ENCODE data around the gene BORCS6.

BORCS6 gene

GRCh38 chr17:8210761-8211458 lies 20.9 kb upstream of the BORCS6 start:
- no peak for DNase-seq (ENCODE audit: low read depth)

- peak; percentile 92 for DNase-seq (ENCODE audit: low read depth)
Measured at GRCh38 chr17:8209907-8210760, 20.2 kb upstream of the BORCS6 start, which contains the start of gene AURKB. Gene AURKB, minus strand, starts transcription at chr17:8210575. Its CDS starts 351 bp downstream, at chr17:8210224.

GRCh38 chr17:8206536-8206935 lies 16.6 kb upstream of the BORCS6 start:
- DNase-seq (ENCODE audit: low read depth) = no peak

DNA sequence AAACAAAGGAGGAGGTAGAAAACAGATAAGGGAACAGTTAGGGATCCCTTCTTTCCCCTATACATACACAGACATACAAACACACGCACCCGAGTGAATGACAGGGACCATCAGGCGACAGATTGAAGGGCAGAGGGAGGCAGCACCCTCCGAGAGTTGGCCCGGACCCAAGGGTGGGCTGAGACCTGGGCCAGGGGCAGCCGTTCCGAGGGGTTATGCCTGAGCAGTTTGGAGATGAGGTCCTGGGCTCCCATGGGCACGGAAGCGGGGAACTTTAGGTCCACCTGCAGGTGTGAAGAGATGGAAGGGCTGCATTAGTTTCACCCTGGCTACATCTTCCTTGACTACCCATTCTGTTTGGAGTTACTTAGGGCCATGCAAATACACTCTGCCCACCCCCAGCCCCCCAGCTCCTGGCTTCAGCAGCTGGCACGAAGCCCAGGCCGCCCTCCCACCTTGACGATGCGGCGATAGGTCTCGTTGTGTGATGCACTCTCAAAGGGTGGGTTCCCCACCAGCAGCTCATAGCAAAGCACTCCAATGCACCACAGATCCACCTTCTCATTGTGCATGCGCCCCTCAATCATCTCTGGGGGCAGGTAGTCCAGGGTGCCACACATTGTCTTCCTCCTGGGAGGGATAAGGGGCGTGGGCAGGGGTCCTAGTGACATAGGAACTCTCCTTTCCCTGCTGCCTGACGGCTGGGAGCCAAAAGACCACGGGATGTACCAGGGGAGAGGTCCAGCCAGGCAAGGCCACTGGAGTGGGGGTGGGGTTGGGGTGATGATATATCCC lies 15.0 kb upstream of the BORCS6 start:
- DNase-seq (ENCODE audit: low read depth) = no peak

DNA sequence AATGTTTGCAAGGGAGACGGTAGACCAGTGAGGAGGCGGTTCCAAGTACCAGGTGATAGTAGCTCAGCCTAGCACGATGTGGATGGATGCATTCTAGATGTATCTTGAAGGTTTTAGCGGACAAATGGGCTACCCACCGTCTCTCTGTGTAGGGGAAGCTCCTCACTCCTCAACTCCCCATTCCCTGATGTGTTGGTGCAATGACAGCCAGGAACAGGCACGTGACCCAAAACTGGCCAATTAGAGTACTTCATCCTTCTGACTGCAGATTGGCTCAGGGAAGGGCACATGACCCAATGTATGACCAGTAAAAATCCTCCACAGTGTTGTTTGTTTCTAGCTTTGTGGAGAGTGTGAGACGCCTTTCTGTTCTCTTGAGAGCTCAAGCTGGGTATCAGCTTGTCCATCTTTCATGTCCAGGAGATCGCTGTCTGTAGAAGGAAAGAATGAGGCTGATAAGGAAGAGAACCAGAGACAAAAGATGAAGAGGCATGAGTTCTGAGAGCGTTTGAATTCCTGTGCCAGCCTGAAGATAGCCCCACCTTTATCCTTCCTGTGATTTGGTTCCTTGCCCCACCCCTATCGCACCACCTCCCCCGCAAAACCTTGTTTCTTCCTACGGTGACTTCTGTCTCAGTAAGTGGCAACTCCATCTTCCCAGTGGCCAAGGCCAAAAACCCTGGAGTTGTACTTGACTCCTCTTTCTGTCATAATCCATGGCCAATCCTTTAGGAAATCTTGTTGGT lies 2.3 kb upstream of the BORCS6 start:
- no peak for DNase-seq (ENCODE audit: low read depth)

DNA sequence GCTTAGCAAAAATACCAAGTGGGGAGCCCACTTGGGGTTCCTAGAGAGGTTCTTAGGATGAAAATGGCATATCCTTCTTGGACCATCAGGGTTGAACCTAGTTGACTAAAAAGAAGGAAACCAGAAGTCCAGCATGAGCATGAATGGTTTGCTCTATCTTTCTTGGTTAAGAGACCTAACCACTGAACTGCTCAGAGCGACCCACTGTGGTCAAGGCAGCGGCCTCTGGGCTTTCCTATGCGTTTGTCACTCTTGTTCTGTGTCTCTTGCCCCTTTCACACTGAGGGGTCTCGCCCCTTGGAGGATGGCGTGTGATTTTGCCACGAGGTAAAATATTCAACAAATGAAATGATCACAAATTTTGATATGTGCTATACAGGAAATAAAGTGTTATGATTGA lies 526 bp upstream of the BORCS6 start:
- DNase-seq (ENCODE audit: low read depth) = no peak

DNA sequence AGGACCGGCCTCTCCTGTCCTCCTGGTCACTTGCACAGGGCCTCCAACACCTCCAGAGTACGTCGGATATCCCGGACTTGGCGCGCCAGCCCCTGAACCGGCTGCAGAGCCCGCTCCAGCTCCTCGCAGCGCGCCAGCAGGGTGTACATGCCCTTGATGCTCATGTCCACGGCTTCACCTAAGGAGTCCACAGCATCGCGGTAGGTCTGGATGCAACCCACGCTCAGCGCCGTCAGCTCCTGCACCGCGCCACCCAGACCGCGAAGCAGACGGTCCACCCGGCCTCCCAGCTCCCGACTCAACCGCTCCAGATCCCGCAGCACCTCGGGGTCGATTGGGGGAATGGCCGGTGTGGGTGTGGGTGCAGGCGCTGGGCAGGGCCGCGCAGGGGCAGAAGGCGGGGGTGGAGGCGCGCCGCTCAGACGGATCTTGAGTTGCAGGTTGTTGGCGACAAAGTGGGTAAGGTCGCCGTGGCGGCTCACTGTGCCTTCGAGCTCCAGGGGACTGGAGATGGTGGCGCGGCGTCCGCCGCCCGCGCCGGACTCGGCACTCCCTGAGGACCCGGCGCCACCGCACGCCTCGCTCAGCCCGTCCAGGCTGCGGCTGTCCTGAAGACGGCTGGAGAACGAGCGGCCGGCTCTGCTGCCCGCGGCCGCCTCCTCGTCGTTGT lies 804 bp downstream of the BORCS6 start:
- no peak for DNase-seq (ENCODE audit: low read depth)

GRCh38 chr17:8188263-8188839 lies 1.6 kb downstream of the BORCS6 start:
- DNase-seq (ENCODE audit: low read depth) = no peak

GRCh38 chr17:8187517-8188262 lies 2.3 kb downstream of the BORCS6 start:
- peak; percentile 88 for DNase-seq (ENCODE audit: low read depth)

DNA sequence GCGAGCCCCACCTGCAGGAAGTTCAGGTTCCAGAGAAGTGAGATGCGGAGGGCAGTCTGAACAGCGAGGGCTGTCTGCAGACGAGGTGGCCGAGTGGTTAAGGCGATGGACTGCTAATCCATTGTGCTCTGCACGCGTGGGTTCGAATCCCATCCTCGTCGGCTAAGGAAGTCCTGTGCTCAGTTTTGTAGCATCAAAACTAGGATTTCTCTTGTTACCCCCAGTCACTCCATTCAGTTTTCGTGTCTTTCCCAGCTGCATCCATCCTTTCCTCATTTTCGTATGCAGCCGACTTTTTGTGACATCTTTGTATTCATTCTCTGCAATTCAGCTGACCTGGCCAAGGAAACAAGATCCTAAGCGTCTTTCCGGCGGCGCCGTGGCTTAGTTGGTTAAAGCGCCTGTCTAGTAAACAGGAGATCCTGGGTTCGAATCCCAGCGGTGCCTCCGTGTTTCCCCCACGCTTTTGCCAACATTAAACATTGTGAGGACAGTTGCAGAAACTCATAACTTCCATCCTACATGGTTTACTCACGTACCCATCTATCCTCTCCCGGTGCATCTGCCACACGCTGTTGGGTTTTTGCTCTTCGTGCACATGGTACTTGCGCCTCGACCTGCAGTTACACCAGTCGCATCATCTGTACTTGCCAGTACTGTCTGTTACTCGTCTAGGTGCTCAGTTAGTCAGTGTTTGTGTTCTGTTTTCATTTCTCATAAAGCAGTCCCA lies 3.0 kb downstream of the BORCS6 start:
- DNase-seq (ENCODE audit: low read depth) = peak; percentile 86

GRCh38 chr17:8186446-8186786 lies 3.6 kb downstream of the BORCS6 start:
- DNase-seq (ENCODE audit: low read depth) = no peak

DNA sequence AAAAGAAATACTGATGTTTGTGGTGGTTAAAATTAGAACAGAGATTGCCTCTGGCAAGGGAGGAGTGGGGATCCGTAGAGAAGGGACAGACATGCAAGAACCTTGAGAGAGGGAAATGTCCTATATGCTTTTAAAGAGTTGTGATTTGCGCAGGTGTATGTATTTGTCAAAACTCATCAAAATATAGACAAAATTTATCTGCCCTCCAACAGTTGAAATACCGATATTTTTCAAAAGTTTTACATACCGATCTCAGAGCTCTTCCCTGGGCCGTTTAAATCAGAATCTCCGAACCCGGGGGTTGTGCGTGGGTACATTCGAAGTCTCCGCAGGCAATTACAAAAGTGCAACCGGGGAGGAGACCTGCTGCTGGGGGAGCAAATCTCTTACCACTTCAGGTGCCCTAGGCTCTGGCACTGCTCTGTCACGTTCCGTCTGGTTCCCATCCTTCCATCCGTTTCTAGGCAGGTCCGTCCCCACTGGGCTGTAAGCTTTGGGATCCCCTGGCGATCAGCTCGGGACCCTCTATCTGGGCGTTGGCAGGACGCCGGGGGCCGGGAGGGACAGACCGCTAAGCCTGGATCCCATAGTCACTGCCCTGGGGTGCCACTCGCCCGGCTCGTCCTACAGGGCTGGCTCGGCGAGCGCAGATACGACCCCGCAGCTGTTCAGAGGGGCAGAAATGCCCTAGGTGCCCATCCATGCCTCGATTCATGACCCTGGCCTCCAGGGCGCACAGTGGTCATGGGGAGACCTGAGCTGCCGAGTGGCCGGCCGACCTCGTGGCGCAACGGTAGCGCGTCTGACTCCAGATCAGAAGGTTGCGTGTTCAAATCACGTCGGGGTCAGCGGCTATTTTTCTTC lies 4.2 kb downstream of the BORCS6 start:
- DNase-seq (ENCODE audit: low read depth) = peak; percentile 83

DNA sequence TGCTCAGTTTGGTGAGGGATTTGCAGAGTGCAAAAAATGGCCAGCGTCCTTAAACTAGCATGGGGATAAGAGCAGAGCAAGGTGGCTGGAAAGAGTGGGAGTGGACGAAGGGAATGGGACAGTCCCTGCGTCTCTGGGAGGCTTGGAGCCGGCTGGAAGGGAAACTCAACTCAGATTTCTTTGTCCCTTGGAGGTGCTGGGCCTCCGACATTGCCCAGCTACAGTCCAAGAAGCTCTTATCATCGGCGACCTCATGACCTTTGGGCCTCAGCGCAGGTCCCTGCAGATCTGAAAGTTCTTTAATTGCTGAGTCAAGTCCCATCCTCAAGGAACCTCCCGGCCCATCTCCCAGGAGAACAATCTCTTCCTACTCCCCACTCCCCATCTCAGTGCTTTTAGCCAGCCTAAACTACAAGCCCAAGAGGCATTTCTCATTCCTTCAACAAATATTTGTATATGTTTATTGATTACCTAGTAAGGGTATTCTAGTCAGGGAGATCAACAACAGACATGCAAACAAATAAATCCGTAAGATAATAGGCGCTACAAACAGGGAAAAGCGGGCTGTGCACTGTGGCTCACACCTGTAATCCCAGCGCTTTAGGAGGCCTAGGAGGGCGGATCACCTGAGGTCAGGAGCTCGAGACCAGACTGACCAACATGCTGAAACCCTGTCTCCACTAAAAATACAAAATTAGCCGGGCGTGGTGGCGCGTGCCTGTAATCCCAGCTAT lies 12.8 kb downstream of the BORCS6 start:
- no peak for DNase-seq (ENCODE audit: low read depth)

DNA sequence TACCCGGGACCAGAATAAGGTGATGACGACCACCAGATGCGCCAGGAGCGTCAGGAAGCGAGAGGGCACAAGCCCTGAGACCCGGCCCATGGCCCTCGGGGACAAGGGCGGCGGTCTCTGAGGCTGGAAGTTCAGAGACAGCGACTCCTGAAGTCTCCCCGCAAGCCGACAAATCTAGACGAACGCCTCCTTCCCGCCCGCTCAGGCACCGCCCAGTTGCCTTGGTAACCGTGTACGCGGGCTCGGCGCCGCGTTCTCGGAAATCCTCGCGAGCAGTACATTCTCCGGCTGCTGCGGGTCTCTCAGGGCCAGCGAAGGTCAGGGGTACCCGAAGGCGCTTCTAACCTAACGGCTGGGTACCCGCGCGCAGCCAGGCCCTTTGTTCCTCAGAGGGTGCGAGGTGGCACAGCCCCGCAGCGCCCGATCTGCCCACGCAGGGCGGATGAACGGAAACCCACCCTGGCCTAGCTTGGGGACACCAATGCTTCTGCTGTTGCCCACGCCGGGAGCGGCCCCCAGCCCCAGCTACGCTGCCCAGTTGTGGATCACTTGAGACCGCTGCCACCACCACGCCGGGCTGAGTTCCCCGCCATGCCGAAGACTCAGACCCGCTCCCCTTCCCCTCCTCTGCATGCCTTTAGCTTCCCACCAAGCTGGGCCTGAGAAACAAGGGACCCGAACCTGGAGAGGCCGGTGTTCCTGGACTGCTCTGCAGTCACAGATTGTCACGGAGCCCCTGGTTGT lies 13.6 kb downstream of the BORCS6 start, which contains the start of gene TMEM107:
Gene TMEM107 (minus strand): TSS at position 184 of the 744 bp plus-strand sequence. CDS start 94 bp downstream, at position 90.
- DNase-seq (ENCODE audit: low read depth) = peak; percentile 80

- DNase-seq (ENCODE audit: low read depth) = no peak
Measured at GRCh38 chr17:8175795-8176196, 14.2 kb downstream of the BORCS6 start.

GRCh38 chr17:8173871-8174322 lies 16.1 kb downstream of the BORCS6 start:
- DNase-seq (ENCODE audit: low read depth) = no peak
